HepG2 (cell line): ENCODE data around the gene APPBP2. TPM values are rescaled to one million over a fixed set of nuclear protein-coding genes. Genes with fewer than 3 reads are reported as not detected.

Experiments used
- ATAC-seq: fragments of 200-7000 bp; cut with Tn5 transposase; 3 replicates; pipeline ENCODE4 v1.9.1; 2020; ENCODE audit warnings: mild to moderate bottlenecking, moderate library complexity
- BruUV-seq: library from RNA; stranded (reverse); fragments of 400-500 nt; replicated peaks from 2 replicates; lab custom pipeline; 2021; lab: Mats Ljungman, UMichigan
- CTCF ChIA-PET: fragments of 300-600 bp; formaldehyde crosslinking; extraction: SDS; loops from one replicate; lab custom pipeline; 2021; ENCODE audit warnings: low total read pairs, inconsistent platforms, low intra/inter-chr PET ratio; lab: Yijun Ruan, JAX
- POLR2A ChIA-PET: fragments of 350-600 bp; sonication (Branson Sonifier 250); formaldehyde crosslinking; loops from one replicate; lab custom pipeline; 2020; ENCODE audit warnings: antibody characterized with exemption, inconsistent platforms; lab: Yijun Ruan, JAX
- DNase-seq: peaks from one replicate; pipeline ENCODE4 v3.0.0-alpha.2; 2015; ENCODE audit warnings: low spot score
- FAIRE-seq: peaks from 3 replicates; lab custom pipeline; 2011; peaks lifted over from hg19 to GRCh38; lab: Jason Lieb, UNC
- H2AFZ ChIP-seq: one replicate; pipeline ENCODE4 v1.6.1; 2011; ENCODE audit warnings: low read length, inconsistent platforms
- H3K27ac ChIP-seq: fragments of 300-600 bp; 3 replicates; pipeline ENCODE4 v1.8.0; 2011; ENCODE audit warnings: mixed run types, mild to moderate bottlenecking, mixed read lengths, low read length, inconsistent platforms; ENCODE audit not compliant: insufficient read depth; ENCODE audit errors: extremely low read length
- H3K27me3 ChIP-seq, 2 experiments: fragments of 200-600 bp in 1 of 2; 2 replicates in 1 of 2; 3 replicates in 1 of 2; pipeline versions ENCODE4 v1.6.0 to v1.8.0; 2011; ENCODE audit warnings: low read length in 2 of 2, mild to moderate bottlenecking in 2 of 2, moderate library complexity in 2 of 2, inconsistent platforms in 1 of 2; ENCODE audit not compliant: insufficient read depth in 2 of 2, control insufficient read depth in 1 of 2
- H3K36me3 ChIP-seq, 2 experiments: fragments of 200-600 bp in 1 of 2; replicated peaks in 1 of 2; 2 replicates in 1 of 2; 3 replicates in 1 of 2; pipeline versions ENCODE4 v1.5.1 to v1.8.0; 2011; ENCODE audit warnings: low read length in 2 of 2, inconsistent platforms in 1 of 2; ENCODE audit not compliant: insufficient read depth in 2 of 2, control insufficient read depth in 1 of 2
- H3K4me1 ChIP-seq: 2 replicates; pipeline ENCODE4 v1.5.1; 2012; ENCODE audit warnings: low read length, inconsistent platforms; ENCODE audit not compliant: insufficient read depth
- H3K4me2 ChIP-seq: 2 replicates; pipeline ENCODE4 v1.6.0; 2011; ENCODE audit warnings: low read depth, low read length, inconsistent platforms
- H3K4me3 ChIP-seq, 3 experiments: fragments of 200-600 bp in 1 of 3; sonication (generic), shearing (Covaris generic) in 1 of 3; replicated peaks in 1 of 3; 2 replicates each; pipeline ENCODE4 v1.5.1; 2011 to 2016; ENCODE audit warnings: low read length in 3 of 3, inconsistent platforms in 2 of 3, low read depth in 2 of 3, mild to moderate bottlenecking in 2 of 3, control low read depth in 1 of 3, mixed read lengths in 1 of 3; ENCODE audit not compliant: insufficient read depth in 1 of 3
- H3K79me2 ChIP-seq: one replicate; pipeline ENCODE4 v1.6.1; 2011; ENCODE audit warnings: low read length, inconsistent platforms; ENCODE audit not compliant: insufficient read depth
- H3K9ac ChIP-seq: 2 replicates; pipeline ENCODE4 v1.6.0; 2011; ENCODE audit warnings: mild to moderate bottlenecking, low read depth, low read length, inconsistent platforms; ENCODE audit not compliant: insufficient read depth
- H3K9me3 ChIP-seq: 2 replicates; pipeline ENCODE4 v1.5.1; 2012; ENCODE audit warnings: mild to moderate bottlenecking, low read length
- H4K20me1 ChIP-seq: 2 replicates; pipeline ENCODE4 v1.6.0; 2011; ENCODE audit warnings: inconsistent platforms, mild to moderate bottlenecking, low read length, moderate library complexity; ENCODE audit not compliant: insufficient read depth
- ARID2 ChIP-seq: sonication (generic); formaldehyde crosslinking; IDR thresholded peaks from 2 replicates; pipeline ENCODE4 v1.8.1; 2022; ENCODE audit warnings: mild to moderate bottlenecking, missing genetic modification reagents, borderline replicate concordance
- CREM ChIP-seq, 2 experiments: sonication (generic) in 1 of 2; formaldehyde crosslinking in 1 of 2; IDR thresholded peaks; 2 replicates each; pipeline versions ENCODE4 v1.4.0 to v1.6.1; 2016 to 2020; ENCODE audit warnings: antibody characterized with exemption in 1 of 2, mild to moderate bottlenecking in 1 of 2, missing genetic modification reagents in 1 of 2
- HDAC2 ChIP-seq: sonication (generic); formaldehyde crosslinking; IDR thresholded peaks from 2 replicates; pipeline ENCODE4 v1.4.0; 2020; ENCODE audit warnings: missing genetic modification reagents
- SPEN ChIP-seq: sonication (generic); formaldehyde crosslinking; IDR thresholded peaks from 2 replicates; pipeline ENCODE4 v1.5.1; 2020; ENCODE audit warnings: low read depth, mild to moderate bottlenecking, missing genetic modification reagents
- WGBS: methylation state at CpG from one replicate; pipeline ENCODE4 v1.1.6; 2017; ENCODE audit warnings: low lambda C conversion rate; 5-methylcytosine and 5-hydroxymethylcytosine counted together
- in situ Hi-C: cut with HindIII; loops from 2 replicates; pipeline ENCODE4 v1.10.0; 2017; ENCODE audit warnings: low pct_unique_long_range_greater_than_20kb; ENCODE audit not compliant: extremely low pct_ligation_motif_present
- intact Hi-C: fragments of 100-400 bp; cut with micrococcal nuclease; formaldehyde crosslinking; loops from one replicate; pipeline ENCODE4 v1.10.0; 2022; ENCODE audit not compliant: unreplicated experiment
- polyA plus RNA-seq, 8 experiments: library from polyadenylated mRNA; depleted of rRNA in 3 of 8; stranded (reverse) in 7 of 8; unstranded in 1 of 8; fragments of >200 nt; fragmentation: Illumina TruSeq in 4 of 8; extraction: Trizol in 4 of 8; gene quantifications; 2 replicates each; pipeline versions ENCODE4 v1.2.1 to v1.2.3, GENCODE V29; 2011 to 2016; ENCODE audit warnings: low read depth in 4 of 8, missing spikeins in 1 of 8, mixed read lengths in 1 of 8; ENCODE audit not compliant: insufficient read depth in 1 of 8
- total RNA-seq, 5 experiments: library from RNA; depleted of rRNA; stranded (reverse); fragments of >200 nt; fragmentation: Illumina TruSeq; extraction: Trizol; gene quantifications; 2 replicates each; pipeline ENCODE4 v1.2.3, GENCODE V29; 2016; ENCODE audit warnings: low read depth in 1 of 5
- TF ChIP-seq, protein P1 (sequence below): sonication (generic); formaldehyde crosslinking; IDR thresholded peaks from 2 replicates; pipeline ENCODE4 v1.8.0; 2022; ENCODE audit warnings: missing genetic modification reagents, mild to moderate bottlenecking, inconsistent platforms, borderline replicate concordance
- TF ChIP-seq, protein P2 (sequence below): sonication (generic); formaldehyde crosslinking; IDR thresholded peaks from 2 replicates; pipeline ENCODE4 v1.5.0; 2020; ENCODE audit warnings: mild to moderate bottlenecking, missing genetic modification reagents

APPBP2 gene
- total and polyA plus RNA-seq, 2 of the 13 experiments (the other 11 are each of a cell fraction or from before 2014, with no cell fraction given): 17.5 to 45.8 TPM

DNA sequence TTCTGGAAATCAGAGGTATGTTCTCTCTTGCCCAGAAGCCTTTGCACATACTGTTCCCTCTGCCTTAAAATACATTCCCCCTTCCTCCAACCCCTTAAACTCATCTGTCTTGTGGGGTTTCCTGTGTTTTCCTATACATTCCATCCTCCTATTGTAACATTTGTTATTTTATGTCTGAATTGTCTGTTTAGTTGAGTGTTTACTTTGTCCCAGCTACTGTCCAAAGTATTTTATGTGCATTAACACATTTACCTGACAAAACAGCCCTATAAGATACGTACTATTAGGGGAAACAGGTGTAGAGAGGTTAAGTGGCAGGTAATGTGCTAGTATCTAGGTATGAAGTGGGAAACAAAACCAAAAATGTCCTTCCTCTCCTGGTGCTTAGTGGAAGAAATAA lies 61.7 kb downstream of the APPBP2 start (continued):
- TF ChIP-seq, protein P1, sequence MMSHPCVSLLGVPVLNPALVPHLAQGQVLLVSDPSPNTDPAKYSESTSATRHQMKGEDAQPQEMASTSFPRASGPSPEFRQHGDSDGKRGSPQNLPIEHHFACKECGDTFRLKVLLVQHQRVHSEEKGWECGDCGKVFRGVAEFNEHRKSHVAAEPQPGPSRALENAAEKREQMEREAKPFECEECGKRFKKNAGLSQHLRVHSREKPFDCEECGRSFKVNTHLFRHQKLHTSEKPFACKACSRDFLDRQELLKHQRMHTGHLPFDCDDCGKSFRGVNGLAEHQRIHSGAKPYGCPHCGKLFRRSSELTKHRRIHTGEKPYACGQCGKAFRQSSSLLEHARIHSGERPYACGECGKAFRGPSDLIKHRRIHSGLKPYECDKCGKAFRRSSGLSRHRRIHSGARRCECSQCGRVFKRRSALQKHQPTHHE: no peak

DNA sequence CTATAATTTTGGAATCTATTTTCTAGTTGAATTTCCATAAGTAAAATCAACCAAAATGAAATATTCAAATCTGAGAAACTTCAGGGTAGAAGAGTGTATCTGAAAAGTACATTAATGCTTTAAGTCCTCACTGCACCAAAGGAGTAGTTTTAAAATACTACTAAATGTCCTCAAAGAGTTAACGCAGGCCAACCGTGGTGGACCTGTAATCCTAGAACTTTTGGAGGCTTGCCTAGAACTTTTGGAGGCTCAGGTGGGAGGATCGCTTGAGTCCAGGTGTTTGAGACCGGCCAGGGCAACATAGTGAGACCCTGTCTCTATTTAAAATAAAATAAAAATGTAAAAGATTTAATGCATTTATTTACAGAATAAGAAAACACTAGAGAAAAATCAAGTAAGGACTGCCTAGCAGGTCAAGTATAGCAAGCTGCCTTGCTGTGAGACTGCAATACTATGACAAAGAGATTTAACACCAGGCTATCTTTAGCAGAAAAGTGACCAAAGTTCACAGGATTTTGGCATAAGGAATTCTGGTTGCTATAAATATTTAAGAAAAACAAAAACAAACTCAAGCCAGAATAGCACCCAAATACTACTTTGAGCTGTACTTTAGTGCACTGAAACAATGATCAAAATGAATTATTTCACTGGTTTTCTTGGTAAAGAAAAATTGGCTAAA lies 62.7 kb downstream of the APPBP2 start:
- TF ChIP-seq ARID2 (CRISPR knock-in tag): no peak
- TF ChIP-seq, protein P2, sequence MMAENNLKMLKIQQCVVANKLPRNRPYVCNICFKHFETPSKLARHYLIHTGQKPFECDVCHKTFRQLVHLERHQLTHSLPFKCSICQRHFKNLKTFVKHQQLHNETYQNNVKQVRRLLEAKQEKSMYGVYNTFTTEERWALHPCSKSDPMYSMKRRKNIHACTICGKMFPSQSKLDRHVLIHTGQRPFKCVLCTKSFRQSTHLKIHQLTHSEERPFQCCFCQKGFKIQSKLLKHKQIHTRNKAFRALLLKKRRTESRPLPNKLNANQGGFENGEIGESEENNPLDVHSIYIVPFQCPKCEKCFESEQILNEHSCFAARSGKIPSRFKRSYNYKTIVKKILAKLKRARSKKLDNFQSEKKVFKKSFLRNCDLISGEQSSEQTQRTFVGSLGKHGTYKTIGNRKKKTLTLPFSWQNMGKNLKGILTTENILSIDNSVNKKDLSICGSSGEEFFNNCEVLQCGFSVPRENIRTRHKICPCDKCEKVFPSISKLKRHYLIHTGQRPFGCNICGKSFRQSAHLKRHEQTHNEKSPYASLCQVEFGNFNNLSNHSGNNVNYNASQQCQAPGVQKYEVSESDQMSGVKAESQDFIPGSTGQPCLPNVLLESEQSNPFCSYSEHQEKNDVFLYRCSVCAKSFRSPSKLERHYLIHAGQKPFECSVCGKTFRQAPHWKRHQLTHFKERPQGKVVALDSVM (CRISPR knock-in tag): peak; percentile 54; the same call in 1 of the 2 replicates
- TF ChIP-seq SPEN (CRISPR knock-in tag): no peak
- TF ChIP-seq HDAC2 (CRISPR knock-in tag): no peak
- 0 out of 2 replicates have a peak, but pooled peaks have one; percentile 5 for TF ChIP-seq CREM (IDR thresholded peaks at IDR 0.05)
- TF ChIP-seq CREM (CRISPR knock-in tag; IDR thresholded peaks at IDR 0.05): no peak
- intact Hi-C loops (no loop called here), in situ Hi-C loops (no loop called here)
- no peak for FAIRE-seq
- no peaks in the 10 kb centered on the region for H3K27me3 ChIP-seq
- WGBS: 89% methylated on average over 4 of the region's 4 CpGs
- H3K27ac ChIP-seq: no peak overlapping the region
- no peak for DNase-seq
- no peaks in the 10 kb centered on the region for H3K4me1 ChIP-seq
- H3K79me2 ChIP-seq: no peaks in the 10 kb centered on the region
- H2AFZ ChIP-seq: no peak overlapping the region
- no TSS peak for BruUV-seq
- H3K36me3 ChIP-seq: peaks cover 18 to 73% of the 10 kb centered on the region in 2 experiments
- no peaks in the 10 kb centered on the region for H3K9me3 ChIP-seq
- ChIA-PET POLR2A (no interaction called here), CTCF (no interaction called here)
- no peak overlapping the region for H3K4me3 ChIP-seq
- no peak overlapping the region for H3K4me2 ChIP-seq
- H3K9ac ChIP-seq: no peak overlapping the region
- H4K20me1 ChIP-seq: no peaks in the 10 kb centered on the region
- no peak for ATAC-seq
